CD4-positive, alpha-beta memory T cell (primary cell): ENCODE results near the gene ALPG. TPM values are rescaled to one million over a fixed set of nuclear protein-coding genes. Genes with fewer than 3 reads are reported as not detected.
A peak's percentile ranks its signal among the peaks of the same experiment; 100 is the strongest.
"Not testable (repeated sequence)": the region's sequence is repeated elsewhere in the genome, so short reads cannot be mapped to it uniquely, and the experiment has no call there.

Source experiments
- CTCF ChIA-PET: fragments of 350-600 bp; sonication (Branson Sonifier 250); formaldehyde crosslinking; loops from one replicate; lab custom pipeline; 2021; ENCODE audit warnings: inconsistent platforms; ENCODE audit not compliant: partially characterized antibody; lab: Charles Lee
- POLR2A ChIA-PET: fragments of 350-600 bp; sonication (Branson Sonifier 250); formaldehyde crosslinking; loops from one replicate; lab custom pipeline; 2021; ENCODE audit not compliant: partially characterized antibody; lab: Charles Lee
- DNase-seq, 5 donors: peaks; one replicate each; pipeline versions ENCODE4 v3.0.0 to v3.0.0-alpha.2; 2020 to 2022; ENCODE audit warnings: mixed read lengths in 1 of 5
- H3K27ac ChIP-seq: one replicate; pipeline ENCODE4 v1.7.0; 2013; ENCODE audit warnings: low read depth, low read length
- H3K27me3 ChIP-seq: 2 replicates; pipeline ENCODE4 v1.7.0; 2013; ENCODE audit warnings: mild to moderate bottlenecking, low read length, moderate library complexity; ENCODE audit not compliant: insufficient read depth
- H3K36me3 ChIP-seq: 2 replicates; pipeline ENCODE4 v1.7.0; 2013; ENCODE audit warnings: mild to moderate bottlenecking, low read length, moderate library complexity; ENCODE audit not compliant: insufficient read depth
- H3K4me1 ChIP-seq: 2 replicates; pipeline ENCODE4 v1.7.0; 2013; ENCODE audit warnings: mild to moderate bottlenecking, low read length, moderate library complexity; ENCODE audit not compliant: insufficient read depth
- H3K4me3 ChIP-seq, 2 donors: one replicate each; pipeline ENCODE4 v1.7.0; 2013; ENCODE audit warnings: low read length in 2 of 2, mild to moderate bottlenecking in 1 of 2
- H3K9me3 ChIP-seq, 2 donors: one replicate each; pipeline ENCODE4 v1.7.0; 2013; ENCODE audit warnings: low read length in 2 of 2, control low read depth in 1 of 2; ENCODE audit not compliant: control insufficient read depth in 1 of 2
- H3K27ac Mint-ChIP-seq, 7 donors: one replicate each; pipeline ENCODE4 v1.8.0; 2020 to 2021; ENCODE audit warnings: mixed read lengths in 7 of 7, mild to moderate bottlenecking in 6 of 7, inconsistent platforms in 3 of 7, moderate library complexity in 3 of 7
- H3K27me3 Mint-ChIP-seq, 2 donors: one replicate each; pipeline ENCODE4 v1.8.0; 2020 to 2021; ENCODE audit warnings: mixed read lengths in 2 of 2
- H3K36me3 Mint-ChIP-seq, 2 donors: one replicate each; pipeline ENCODE4 v1.8.0; 2020 to 2021; ENCODE audit warnings: mixed read lengths in 2 of 2, inconsistent platforms in 1 of 2, mild to moderate bottlenecking in 1 of 2
- H3K4me1 Mint-ChIP-seq, 4 donors: one replicate each; pipeline ENCODE4 v1.8.0; 2020 to 2021; ENCODE audit warnings: mixed read lengths in 4 of 4, mild to moderate bottlenecking in 1 of 4
- H3K4me3 Mint-ChIP-seq, 8 donors: one replicate each; pipeline ENCODE4 v1.8.0; 2020 to 2021; ENCODE audit warnings: mixed read lengths in 8 of 8, mild to moderate bottlenecking in 7 of 8, moderate library complexity in 6 of 8, inconsistent platforms in 3 of 8
- H3K9me3 Mint-ChIP-seq, 8 donors: one replicate each; pipeline ENCODE4 v1.8.0; 2020 to 2021; ENCODE audit warnings: mixed read lengths in 8 of 8, mild to moderate bottlenecking in 5 of 8, inconsistent platforms in 3 of 8, moderate library complexity in 1 of 8
- intact Hi-C: fragments of 100-400 bp; cut with micrococcal nuclease; formaldehyde crosslinking; loops from one replicate; pipeline ENCODE4 v1.15.1; 2023
- polyA plus RNA-seq, 2 donors: library from polyadenylated mRNA; unstranded; fragments of 300-500 nt; fragmentation: Illumina TruSeq; gene quantifications; one replicate each; pipeline ENCODE4 v1.2.3, GENCODE V29; 2021
- total RNA-seq, 2 experiments: library from RNA; stranded (reverse); gene quantifications; one replicate each; pipeline ENCODE4 v1.2.3, GENCODE V29; 2021

ALPG gene
- total and polyA plus RNA-seq, 4 experiments from 2014 or later, result not detected

- CTCF ChIA-PET, result interaction anchor here (0.5 kb wide), 1 partner anchor 147 kb away, joined by 3 read pairs; no protein-coding TSS in a partner anchor
- POLR2A ChIA-PET, result no interaction called here
Measured at GRCh38 chr2:232444409-232445148, 37.9 kb downstream of the ALPG start.

DNA sequence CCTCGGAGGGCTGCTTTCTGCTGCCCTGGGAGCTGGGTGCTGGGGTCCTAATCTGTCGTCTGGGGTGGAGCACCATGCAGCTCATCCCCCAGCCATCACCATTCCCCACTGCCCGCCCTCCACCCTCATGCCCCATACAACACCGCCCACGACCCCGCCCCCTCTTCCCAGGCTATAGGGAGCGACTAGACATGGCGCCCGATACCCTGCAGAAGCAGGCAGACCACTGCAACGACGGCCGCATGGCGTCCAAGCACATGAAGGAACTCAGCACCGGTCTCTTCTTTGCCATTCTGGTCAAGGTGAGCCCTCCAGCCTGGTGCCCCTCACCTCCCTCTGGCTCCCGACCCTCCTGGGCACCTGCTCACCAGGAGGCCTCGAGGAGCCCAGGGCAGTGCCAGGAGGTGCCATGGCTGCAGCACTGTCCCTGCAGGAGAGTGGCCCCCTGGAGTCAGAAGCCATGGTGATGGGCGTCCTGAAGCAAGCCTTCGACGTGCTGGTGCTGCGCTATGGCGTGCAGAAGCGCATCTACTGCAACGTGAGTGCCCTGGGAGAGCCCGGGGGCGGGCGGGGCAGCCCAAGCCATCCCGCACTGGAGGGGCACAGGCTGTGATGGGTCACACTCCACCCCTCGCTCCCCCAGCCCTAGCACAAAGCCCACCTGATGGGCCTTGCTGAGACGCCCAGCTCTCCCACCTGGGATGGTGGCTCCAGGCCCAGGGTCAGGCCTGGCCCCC, 38.7 kb downstream of the ALPG start:
- DNase-seq, H3K4me1 ChIP-seq, CTCF ChIA-PET, POLR2A ChIA-PET, H3K4me3 ChIP-seq, intact Hi-C loops, H3K9me3 Mint-ChIP-seq, H3K36me3 ChIP-seq, H3K27me3 Mint-ChIP-seq, H3K36me3 Mint-ChIP-seq, H3K27ac Mint-ChIP-seq, H3K4me1 Mint-ChIP-seq, H3K9me3 ChIP-seq, H3K27ac ChIP-seq, H3K27me3 ChIP-seq, H3K4me3 Mint-ChIP-seq: not testable (repeated sequence)

More at GRCh38 chr2:232444409-232445148, 37.9 kb downstream of the ALPG start:
- H3K4me1 Mint-ChIP-seq, result peaks cover 2 to 6% (median 4%) of the 10 kb centered on the region in 4 donors
- no peak overlapping the region for H3K27ac Mint-ChIP-seq
- DNase-seq, result peak; percentile 33 to 55 (median 44)
- no peaks in the 10 kb centered on the region for H3K4me1 ChIP-seq
- no peaks in the 10 kb centered on the region for H3K36me3 ChIP-seq
- no peak overlapping the region for H3K27ac ChIP-seq
- H3K4me3 ChIP-seq, result no peak overlapping the region
- no peaks in the 10 kb centered on the region for H3K9me3 Mint-ChIP-seq
- intact Hi-C loops, result no loop called here
- no peaks in the 10 kb centered on the region for H3K36me3 Mint-ChIP-seq
- H3K27me3 Mint-ChIP-seq, result peaks cover 2 to 3% of the 10 kb centered on the region in 2 donors
- no peaks in the 10 kb centered on the region for H3K27me3 ChIP-seq
- no peaks in the 10 kb centered on the region for H3K9me3 ChIP-seq
- no peak overlapping the region for H3K4me3 Mint-ChIP-seq

DNA sequence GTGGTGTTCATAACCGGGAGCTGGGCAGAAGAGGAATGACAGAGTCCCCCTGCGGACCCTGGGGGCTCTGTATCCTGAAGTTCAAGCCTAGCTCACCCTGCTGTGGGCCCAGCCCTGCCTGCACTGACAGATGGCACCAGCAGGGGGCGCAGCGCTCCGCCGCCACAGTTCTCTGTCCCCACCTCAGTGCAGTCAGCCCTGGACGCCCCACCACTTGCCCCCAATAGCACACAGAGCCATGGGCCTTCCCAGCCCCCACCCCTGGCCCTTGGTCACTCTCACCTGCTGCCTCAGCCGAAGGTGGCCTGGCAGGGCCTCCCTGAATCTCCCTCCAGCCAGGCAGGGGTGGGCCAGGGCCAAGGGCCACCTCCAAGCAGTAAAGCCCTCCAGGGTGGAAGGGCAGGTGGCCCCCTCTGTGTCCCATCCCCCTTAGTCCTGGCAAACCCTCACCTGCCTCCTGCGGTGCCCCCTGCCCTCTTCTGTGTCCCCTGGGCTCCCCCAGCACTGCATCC, 39.7 kb downstream of the ALPG start:
- intact Hi-C loops, H3K4me3 Mint-ChIP-seq, H3K36me3 ChIP-seq, H3K4me1 ChIP-seq, H3K36me3 Mint-ChIP-seq, H3K4me3 ChIP-seq, H3K27ac Mint-ChIP-seq, H3K9me3 Mint-ChIP-seq, H3K27me3 Mint-ChIP-seq, H3K27ac ChIP-seq, H3K27me3 ChIP-seq, DNase-seq, POLR2A ChIA-PET, H3K9me3 ChIP-seq, H3K4me1 Mint-ChIP-seq: not testable (repeated sequence)
- CTCF ChIA-PET, result interaction anchor here (0.5 to 1.4 kb wide), 3 partner anchors 9 to 544 kb away, joined by 3 to 6 read pairs (median 5); partner anchors contain the start of gene ALPI

DNA sequence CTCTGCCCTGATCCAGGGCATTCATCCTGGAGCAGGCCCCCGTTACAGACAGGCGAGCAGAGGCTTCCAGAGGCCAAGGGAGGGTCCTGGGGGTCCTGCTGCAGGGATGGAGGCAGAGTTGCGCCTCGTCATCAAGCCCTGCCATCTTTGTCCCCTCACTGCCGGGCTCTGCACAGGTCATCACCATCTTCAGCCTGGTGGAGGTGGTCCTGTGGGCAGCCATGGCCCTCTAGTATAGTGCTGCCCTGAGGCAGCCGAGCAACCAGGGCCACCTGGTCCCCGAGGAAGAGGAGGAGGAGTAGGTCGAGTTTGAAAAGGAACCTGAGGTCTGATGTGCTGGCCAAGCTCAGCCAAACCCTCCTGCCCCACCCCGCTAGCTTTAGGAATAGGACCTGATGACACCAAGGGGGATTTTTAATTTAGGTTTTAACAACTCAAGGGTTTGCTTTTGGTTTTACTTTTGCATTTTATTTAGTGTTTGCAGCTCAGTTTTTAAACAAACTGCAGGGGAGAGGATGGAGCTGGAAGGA, 40.5 kb downstream of the ALPG start:
- Mint-ChIP-seq H3K27ac (no peak overlapping the region), H3K4me3 (no peak overlapping the region), H3K36me3 (no peaks in the 10 kb centered on the region), H3K27me3 (no peaks in the 10 kb centered on the region), H3K9me3 (no peaks in the 10 kb centered on the region), H3K4me1 (peaks cover 0 to 2% (median 0%) of the 10 kb centered on the region in 4 donors)
- ChIA-PET CTCF (interaction anchor here (0.5 to 1.4 kb wide), 6 partner anchors 8 to 545 kb away, joined by 3 to 6 read pairs (median 3); partner anchors contain the start of gene ALPI), POLR2A (no interaction called here)
- H3K4me3 ChIP-seq, result no peak overlapping the region
- intact Hi-C loops, result no loop called here
- no peak overlapping the region for H3K27ac ChIP-seq
- no peak for DNase-seq
- H3K9me3 ChIP-seq, result no peaks in the 10 kb centered on the region
- H3K27me3 ChIP-seq, result no peaks in the 10 kb centered on the region
- no peaks in the 10 kb centered on the region for H3K36me3 ChIP-seq
- no peaks in the 10 kb centered on the region for H3K4me1 ChIP-seq

- H3K4me3 ChIP-seq, result no peak overlapping the region
- POLR2A ChIA-PET, result no interaction called here
Measured at GRCh38 chr2:232447638-232448303, 41.1 kb downstream of the ALPG start.

DNA sequence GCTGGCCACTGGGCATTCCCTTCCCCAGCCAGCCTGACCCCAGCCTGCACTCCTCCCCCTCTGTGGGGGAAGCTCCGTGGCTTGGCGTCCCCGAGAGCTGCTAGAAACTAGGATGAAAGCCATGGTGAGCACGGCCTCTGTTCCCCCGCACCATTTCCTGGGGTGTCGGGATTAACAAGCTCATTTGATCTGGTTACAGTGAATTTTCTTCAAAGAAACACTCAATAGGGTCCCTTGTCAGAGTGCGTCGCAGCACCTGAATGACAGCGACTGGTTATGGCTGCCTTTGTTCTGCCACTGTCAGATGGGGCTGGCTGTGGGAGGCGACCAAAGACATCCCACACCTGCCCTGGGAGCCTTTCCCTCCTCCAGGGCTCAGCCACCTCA, 41.7 kb downstream of the ALPG start:
- Mint-ChIP-seq H3K4me1 (peaks cover 0 to 2% (median 0%) of the 10 kb centered on the region in 4 donors), H3K27me3 (no peaks in the 10 kb centered on the region), H3K36me3 (no peaks in the 10 kb centered on the region), H3K9me3 (no peaks in the 10 kb centered on the region), H3K27ac (no peak overlapping the region), H3K4me3 (no peak overlapping the region)
- no peak for DNase-seq
- CTCF ChIA-PET, result interaction anchor here (0.9 to 1.4 kb wide), 2 partner anchors 9 to 16 kb away, joined by 3 read pairs; no protein-coding TSS in a partner anchor
- Histone ChIP-seq H3K27me3 (no peaks in the 10 kb centered on the region), H3K4me1 (no peaks in the 10 kb centered on the region), H3K36me3 (no peaks in the 10 kb centered on the region), H3K4me3 (no peak overlapping the region), H3K27ac (no peak overlapping the region), H3K9me3 (no peaks in the 10 kb centered on the region)
- POLR2A ChIA-PET, result no interaction called here
- intact Hi-C loops, result no loop called here

More at GRCh38 chr2:232447638-232448303, 41.1 kb downstream of the ALPG start:
- Mint-ChIP-seq H3K27me3 (no peaks in the 10 kb centered on the region), H3K36me3 (no peaks in the 10 kb centered on the region), H3K4me1 (peaks cover 0 to 2% (median 0%) of the 10 kb centered on the region in 4 donors), H3K9me3 (no peaks in the 10 kb centered on the region), H3K4me3 (no peak overlapping the region), H3K27ac (no peak overlapping the region)
- Histone ChIP-seq H3K4me1 (no peaks in the 10 kb centered on the region), H3K27me3 (no peaks in the 10 kb centered on the region), H3K9me3 (no peaks in the 10 kb centered on the region), H3K27ac (no peak overlapping the region), H3K36me3 (no peaks in the 10 kb centered on the region)
- CTCF ChIA-PET, result interaction anchor here (0.9 to 1.4 kb wide), 6 partner anchors 8 to 18 kb away, joined by 3 to 6 read pairs (median 3); partner anchors contain the start of gene ALPI
- intact Hi-C loops, result no loop called here
- DNase-seq, result no peak
